Activated CD4-positive, alpha-beta T cell treated with anti-CD3 and anti-CD28 coated beads for 1 hour (primary cell): ENCODE results near the gene ABCF2.

ENCODE experiments used
- DNase-seq: peaks from one replicate; pipeline ENCODE4 v3.0.0-alpha.2; 2020

ABCF2 gene

DNA sequence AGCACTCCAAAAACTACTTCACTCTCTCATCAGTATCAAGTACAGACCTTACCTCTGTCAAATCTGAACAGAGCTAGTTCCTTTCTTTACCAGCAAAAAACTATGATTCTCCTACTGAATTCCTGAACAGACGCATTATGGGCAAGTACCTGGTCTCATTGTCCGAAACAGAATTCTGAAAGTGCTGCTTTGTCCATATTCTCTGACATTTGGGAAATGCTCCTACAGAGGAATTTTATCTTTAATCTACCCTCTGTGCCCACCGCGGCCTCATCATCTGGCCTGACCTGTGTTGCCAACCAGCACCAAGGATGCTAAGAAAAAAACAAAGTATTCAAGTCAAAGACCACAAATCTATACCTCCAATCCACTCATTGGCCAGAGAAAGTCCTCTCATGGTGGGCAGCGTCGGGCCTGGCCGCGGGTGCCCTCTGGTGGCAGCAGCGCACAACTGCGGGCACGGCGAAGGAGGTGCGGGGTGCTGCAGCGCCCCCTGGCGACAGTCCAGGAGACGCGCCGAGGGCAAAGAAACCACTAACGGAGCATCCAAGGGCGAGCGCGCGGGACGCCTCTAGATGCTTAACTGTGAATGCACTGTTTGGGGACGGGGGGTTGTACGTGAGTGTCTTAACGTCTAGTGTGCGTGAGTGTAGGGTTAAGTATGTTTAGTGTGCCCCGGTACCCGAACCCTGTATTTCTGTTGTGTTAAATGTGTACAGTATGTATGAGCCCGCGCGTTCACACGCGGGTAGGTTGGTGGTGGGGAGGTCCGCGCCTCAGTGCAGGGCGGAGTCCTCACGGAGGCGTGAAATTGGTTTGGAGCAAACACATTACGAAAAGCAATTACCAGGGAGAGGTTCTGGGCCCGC, 54.5 kb downstream of the ABCF2 start:
- peak; percentile 72 for DNase-seq

DNA sequence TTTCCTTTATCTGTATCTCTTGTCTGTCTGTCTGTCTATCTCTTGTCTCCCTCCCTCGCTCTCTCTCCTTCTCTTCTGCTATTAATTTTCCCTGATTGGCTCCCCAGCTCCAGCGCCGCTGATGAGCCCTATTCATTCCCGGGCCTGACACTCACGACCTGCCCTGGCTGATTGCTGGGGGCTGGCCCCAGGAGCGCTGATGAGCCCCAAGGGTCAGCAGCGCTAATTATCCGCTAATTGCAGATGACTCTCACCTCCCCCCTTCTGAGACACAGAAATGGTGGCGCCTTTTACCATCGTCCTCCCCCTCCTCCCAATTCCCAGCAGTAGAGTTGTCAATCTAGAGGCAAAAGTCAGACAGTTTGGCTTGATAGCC, 58.2 kb downstream of the ABCF2 start:
- no peak for DNase-seq

DNA sequence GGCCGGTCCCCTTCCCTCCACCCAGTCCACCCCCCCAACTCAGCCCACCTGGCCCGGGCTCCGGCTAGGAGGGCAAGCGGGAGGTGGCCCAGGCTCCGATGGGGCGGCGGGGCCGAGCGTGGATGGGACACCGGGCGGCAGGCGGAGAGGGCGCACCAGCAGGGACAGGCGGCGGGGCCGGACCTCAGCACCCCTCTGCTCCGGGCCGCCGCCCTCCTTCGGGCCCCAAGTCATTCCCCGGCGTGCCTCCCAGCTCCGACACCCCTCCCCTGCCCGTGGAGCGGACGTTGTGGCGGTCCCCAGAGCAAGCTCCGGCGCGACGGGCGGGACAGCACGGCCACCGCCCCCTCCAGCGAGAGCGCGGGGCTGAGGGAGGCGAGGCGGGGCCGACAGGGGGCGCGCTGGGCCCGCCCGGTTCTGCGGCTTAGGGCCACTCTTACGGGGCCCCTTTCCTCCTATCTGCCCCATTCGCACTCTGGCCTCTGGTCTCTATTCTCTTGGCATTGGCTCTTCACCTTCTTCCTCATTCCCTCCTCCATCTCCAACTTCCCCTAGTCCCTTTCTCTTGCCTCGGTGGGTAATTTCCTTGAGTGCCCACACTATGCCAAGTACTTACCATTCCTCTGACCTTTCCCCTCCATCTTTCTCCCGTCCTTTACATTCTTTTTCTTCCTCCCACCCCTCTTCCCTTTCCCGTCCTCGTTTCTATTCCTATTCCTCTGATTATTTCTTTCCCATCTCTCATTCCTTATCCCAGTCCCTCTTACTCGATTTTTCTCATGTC, 58.8 kb downstream of the ABCF2 start:
- no peak for DNase-seq

DNA sequence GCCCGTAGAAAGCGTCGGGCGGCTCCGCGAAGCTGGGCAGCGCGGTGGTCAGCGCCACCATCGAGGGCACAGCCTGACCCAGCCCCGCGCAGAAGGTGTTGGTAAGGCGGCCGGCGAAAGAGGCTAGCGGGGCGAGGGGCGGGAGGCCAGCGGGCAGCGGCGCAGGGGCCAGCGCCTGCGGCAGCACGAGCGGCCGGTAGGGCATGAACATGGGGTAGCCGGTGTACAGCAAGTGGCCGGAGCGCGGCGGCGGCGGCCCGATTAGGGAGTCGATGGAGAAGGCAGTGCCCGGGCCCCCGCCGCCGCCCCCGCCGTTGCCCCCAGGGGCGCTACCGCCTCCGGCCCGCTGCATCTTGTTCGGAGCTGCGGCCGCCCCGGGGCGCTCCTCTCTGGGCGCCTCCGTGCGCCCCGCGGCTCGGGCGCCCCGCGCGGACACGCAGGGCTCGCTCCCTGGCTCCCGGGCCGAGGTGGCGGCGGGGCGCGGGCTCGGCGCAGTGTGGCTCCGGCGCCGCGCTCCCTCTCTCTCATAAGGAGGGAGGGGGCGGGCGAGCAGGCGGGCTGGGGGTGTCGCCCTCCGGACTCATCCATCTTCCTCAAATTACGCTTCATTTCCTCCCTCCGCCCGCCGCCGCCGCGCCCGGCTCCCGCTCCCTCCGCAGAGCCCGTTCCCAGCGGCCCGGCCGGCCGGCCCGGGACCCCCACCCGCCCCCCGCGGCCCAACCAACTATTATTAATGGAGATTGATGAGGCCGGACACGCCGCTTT, 59.6 kb downstream of the ABCF2 start, which contains the start of gene GBX1:
Gene GBX1 (minus strand): TSS at position 498 of the 765 bp plus-strand sequence. CDS start 146 bp downstream, at position 352.
- DNase-seq: no peak

DNA sequence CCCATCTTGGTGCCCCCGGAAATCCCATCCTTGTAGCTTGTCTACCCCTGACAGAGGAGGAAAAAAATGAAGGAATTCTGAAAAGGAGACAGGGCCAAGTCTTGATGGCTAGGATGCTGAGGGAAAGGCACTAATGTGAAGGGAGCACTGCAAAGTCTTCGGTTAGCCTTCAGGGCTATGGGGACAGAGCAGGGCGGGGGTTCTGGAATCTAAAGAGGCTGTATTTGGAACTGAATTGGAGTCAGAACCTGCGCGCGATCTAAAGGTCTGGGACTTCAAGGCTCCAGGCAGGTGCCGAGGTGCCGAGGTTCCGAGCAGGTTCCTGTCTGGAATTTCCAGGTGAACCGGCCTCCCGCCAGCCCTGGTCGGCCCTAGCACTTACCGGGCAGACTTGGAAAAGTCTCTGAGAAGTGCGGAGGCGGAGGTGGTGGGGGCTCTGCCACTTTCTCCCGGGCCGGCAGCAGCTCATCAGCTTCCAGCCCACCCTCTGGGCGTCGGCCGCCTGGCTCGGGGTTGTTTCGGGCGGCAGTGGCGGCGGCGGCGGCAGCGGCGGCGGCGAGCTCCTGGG, 60.3 kb downstream of the ABCF2 start:
- no peak for DNase-seq
